ENCODE results near the gene MOCOS.

Gene MOCOS

GRCh38 chr18:36302676-36303075, 115.4 kb downstream of the MOCOS start:
- no peak for DNase-seq

- no peak for DNase-seq
Observed at GRCh38 chr18:36303211-36303844, 116.0 kb downstream of the MOCOS start.

- DNase-seq: no peak
Observed at GRCh38 chr18:36304723-36305122, 117.4 kb downstream of the MOCOS start.

GRCh38 chr18:36305375-36305774, 118.1 kb downstream of the MOCOS start:
- no peak for DNase-seq

GRCh38 chr18:36307513-36307912, 120.2 kb downstream of the MOCOS start:
- no peak for DNase-seq

- no peak for DNase-seq
Observed at GRCh38 chr18:36308711-36309435, 121.6 kb downstream of the MOCOS start.

- DNase-seq: no peak
Observed at GRCh38 chr18:36309436-36310391, 122.4 kb downstream of the MOCOS start.

GRCh38 chr18:36311026-36311570, 123.8 kb downstream of the MOCOS start:
- DNase-seq: no peak

- no peak for DNase-seq
Observed at GRCh38 chr18:36312806-36313395, 125.6 kb downstream of the MOCOS start.

- DNase-seq: no peak
Observed at GRCh38 chr18:36314098-36314497, 126.8 kb downstream of the MOCOS start.

GRCh38 chr18:36314754-36315153, 127.5 kb downstream of the MOCOS start:
- DNase-seq: no peak

GRCh38 chr18:36315736-36316135, 128.4 kb downstream of the MOCOS start:
- DNase-seq: no peak

- DNase-seq: no peak
Observed at GRCh38 chr18:36316246-36316645, 128.9 kb downstream of the MOCOS start.
